ENCODE data around the gene XCL1.

Gene XCL1

GRCh38 chr1:168607872-168608428 lies 31.5 kb downstream of the XCL1 start:
- DNase-seq, result no peak

GRCh38 chr1:168608796-168609715 lies 32.7 kb downstream of the XCL1 start:
- DNase-seq, result no peak

DNA sequence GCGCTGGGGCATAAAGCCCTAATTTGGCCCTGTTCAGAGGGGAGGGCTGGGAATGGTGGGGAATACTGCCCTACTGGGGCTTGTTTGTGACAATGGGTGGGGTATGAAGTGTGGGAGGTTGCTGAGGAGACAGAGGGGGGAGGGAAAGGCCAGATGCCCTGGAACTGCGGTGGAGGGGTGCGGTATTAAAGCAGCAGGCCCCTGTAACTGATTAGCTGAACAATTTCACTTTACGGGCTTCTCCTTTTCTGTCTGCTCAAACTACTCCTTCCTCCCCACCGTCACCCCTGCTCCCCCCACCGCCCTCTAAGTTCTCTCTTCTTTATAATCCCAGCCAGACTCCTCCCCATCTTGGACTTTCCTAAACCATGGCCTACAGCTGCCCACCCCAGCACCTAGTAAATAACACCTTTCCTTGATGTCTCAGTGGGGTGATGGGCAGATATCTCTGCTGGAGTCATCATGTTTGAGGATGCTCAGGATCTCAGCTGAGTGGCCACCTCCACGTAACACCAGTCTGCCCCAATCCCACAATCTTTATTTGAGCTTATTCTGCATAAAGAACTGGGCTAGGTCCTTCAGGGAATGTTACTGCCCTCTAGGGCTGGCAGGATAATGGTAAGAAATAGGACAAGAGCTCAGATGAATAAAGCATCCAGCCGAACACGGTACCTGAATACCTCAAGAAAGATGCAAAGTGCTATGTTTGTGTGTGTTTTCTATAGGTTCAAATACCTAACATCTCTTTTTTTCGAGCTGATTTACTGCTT lies 33.5 kb downstream of the XCL1 start:
- no peak for DNase-seq

DNA sequence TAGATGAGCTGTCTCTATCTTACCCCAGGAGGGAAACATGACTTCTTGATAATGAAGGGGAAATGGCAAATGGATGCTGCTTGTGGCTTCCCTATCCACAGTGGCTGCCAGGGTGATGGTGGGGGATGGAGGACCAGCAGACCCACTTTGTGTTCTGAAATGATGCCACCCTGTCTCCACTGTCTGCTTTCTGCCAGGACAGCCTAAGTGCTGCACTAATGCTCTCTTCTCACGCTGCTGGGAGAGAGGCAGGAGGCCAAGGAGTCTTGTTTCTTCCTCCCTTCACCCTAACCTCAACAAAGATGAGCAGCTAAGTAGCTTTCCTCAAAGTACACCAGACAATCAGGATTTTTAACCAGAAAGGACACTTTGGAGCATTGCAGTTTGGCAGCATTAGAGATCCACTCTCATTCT lies 36.6 kb downstream of the XCL1 start:
- no peak for DNase-seq

- no peak for DNase-seq
Observed at GRCh38 chr1:168613691-168614231, 37.4 kb downstream of the XCL1 start.

DNA sequence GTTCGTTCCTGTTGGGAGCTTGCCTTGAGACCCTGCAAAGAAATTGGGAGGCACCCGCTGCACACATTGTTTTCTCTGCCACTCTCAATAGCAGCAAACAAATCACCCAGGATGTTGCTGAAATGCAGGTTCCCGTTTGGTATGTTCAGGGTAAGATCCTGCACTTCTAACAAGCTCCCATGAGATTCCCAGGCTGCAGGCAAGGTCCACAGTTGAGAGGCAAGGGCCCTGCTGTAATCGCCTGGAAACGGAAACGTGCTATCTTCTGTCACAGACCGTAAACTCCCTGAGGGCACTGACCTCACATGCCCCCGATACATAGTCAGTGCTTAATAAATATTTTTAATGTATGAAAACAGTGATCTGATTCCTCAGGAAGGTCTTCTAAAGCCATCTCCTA lies 37.8 kb downstream of the XCL1 start:
- no peak for DNase-seq

DNA sequence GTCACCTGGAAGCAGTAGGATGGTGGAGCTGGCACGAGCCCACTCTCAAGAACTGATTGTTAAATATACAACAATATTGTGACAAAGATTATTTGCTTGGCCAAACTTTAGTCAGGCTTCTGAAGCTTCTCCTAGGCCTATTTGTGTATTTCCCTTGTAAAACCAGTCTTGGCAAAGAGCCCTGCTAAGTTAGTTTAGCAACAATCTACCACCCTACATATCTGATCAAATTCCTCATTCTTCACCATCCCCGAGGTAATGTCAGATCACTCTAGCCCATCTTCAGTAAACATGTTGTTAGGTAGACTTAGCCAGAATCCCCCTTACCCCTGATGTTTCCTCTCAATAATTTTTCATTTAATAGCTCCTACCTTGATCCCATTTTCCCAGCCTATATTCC lies 39.6 kb downstream of the XCL1 start:
- no peak for DNase-seq

- DNase-seq, result no peak
Observed at GRCh38 chr1:168617974-168618750, 41.8 kb downstream of the XCL1 start.

GRCh38 chr1:168618886-168619285 lies 42.5 kb downstream of the XCL1 start:
- no peak for DNase-seq

- DNase-seq, result no peak
Observed at GRCh38 chr1:168621356-168621755, 45.0 kb downstream of the XCL1 start.

DNA sequence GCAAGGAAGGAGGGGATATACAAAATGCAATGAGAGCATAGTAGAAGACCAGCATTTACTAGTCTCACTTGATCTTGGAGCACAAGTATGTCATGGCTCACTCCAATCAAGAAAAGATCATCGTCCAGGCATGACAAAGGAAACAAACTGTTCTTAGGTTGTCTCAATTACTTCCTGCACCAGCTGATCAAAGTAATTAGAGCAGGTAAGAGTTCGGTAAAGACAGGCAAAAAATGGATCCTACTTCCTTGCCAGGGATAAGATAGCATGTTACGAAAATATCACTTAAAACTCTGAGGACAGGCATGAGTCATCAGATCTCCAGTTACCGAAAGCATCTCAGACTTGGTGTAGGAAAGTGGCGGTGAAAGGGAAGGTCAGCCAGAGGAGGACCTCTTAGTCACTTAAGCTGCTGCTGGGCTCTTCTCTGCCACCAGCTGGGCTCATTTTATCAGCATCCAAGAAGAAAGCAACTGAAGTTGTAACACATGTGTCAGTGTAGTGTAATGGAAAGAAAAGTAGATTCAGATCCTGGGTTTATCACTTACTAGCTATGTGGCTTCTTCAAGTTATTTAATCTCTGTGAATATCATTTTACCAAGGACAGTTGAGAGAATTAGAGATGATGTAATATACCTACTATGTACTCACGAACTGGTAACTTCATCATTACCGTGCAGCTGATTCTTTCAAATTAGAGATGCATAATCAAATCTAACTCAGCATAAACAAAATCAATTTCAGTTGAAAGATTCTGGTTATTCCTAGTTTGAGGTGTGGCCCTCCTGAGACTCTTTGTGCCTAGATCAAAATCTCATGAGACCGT lies 46.8 kb downstream of the XCL1 start:
- no peak for DNase-seq

GRCh38 chr1:168623831-168624230 lies 47.4 kb downstream of the XCL1 start:
- no peak for DNase-seq

GRCh38 chr1:168626326-168626725 lies 49.9 kb downstream of the XCL1 start:
- DNase-seq, result peak; percentile 22

- no peak for DNase-seq
Observed at GRCh38 chr1:168627370-168627769, 51.0 kb downstream of the XCL1 start.

DNA sequence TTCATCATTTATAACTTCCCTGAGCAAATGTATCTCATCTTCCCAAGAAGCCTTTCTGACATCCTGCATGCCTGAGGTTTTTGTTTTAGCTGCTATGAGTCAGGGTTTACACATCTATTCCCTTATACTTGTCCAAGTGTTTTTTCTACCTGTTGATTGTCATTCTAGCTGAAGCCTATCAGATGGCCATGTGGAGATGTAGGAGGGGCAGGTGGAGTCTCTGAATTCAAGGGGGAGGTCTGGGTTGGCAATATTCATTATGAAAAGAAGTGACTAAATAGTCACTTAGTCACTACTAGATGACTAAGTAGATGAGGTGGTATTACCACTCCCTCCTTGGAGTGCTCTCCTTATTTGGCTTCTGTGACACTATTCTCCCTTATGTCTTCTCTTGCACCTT lies 52.4 kb downstream of the XCL1 start:
- DNase-seq, result no peak

GRCh38 chr1:168629466-168629865 lies 53.1 kb downstream of the XCL1 start:
- no peak for DNase-seq
